ENCODE results near the gene TNNT1.
A peak's percentile ranks its signal among the peaks of the same experiment; 100 is the strongest.
"Not testable (repeated sequence)": the region's sequence is repeated elsewhere in the genome, so short reads cannot be mapped to it uniquely, and the experiment has no call there.

Gene TNNT1

GRCh38 chr19:55169136-55169535, 20.1 kb upstream of the TNNT1 start:
- DNase-seq (ENCODE audit: low read depth) = no peak

- DNase-seq (ENCODE audit: low read depth) = peak; percentile 38
Observed at GRCh38 chr19:55166530-55167268, 17.7 kb upstream of the TNNT1 start, which contains the start of gene DNAAF3. Gene DNAAF3 (minus strand): TSS chr19:55166613. CDS start chr19:55166413, 200 bp downstream.

GRCh38 chr19:55165952-55166529, 17.0 kb upstream of the TNNT1 start:
- DNase-seq (ENCODE audit: low read depth) = no peak

GRCh38 chr19:55161571-55162322, 12.7 kb upstream of the TNNT1 start:
- DNase-seq (ENCODE audit: low read depth) = no peak

- DNase-seq (ENCODE audit: low read depth) = no peak
Observed at GRCh38 chr19:55160986-55161365, 12.0 kb upstream of the TNNT1 start.

GRCh38 chr19:55160128-55160985, 11.4 kb upstream of the TNNT1 start:
- DNase-seq (ENCODE audit: low read depth) = peak; percentile 75

GRCh38 chr19:55158848-55159749, 10.1 kb upstream of the TNNT1 start:
- DNase-seq (ENCODE audit: low read depth) = no peak

- no peak for DNase-seq (ENCODE audit: low read depth)
Observed at GRCh38 chr19:55158423-55158822, 9.4 kb upstream of the TNNT1 start.

GRCh38 chr19:55157064-55157908, 8.3 kb upstream of the TNNT1 start, which contains the start of gene TNNI3:
Gene TNNI3 (minus strand): TSS chr19:55157732. CDS start chr19:55157589, 143 bp downstream.
- no peak for DNase-seq (ENCODE audit: low read depth)

GRCh38 chr19:55156202-55157063, 7.4 kb upstream of the TNNT1 start:
- no peak for DNase-seq (ENCODE audit: low read depth)

- DNase-seq (ENCODE audit: low read depth) = not testable (repeated sequence)
Observed at GRCh38 chr19:55155784-55156183, 6.8 kb upstream of the TNNT1 start.

- DNase-seq (ENCODE audit: low read depth) = no peak
Observed at GRCh38 chr19:55153652-55154264, 4.8 kb upstream of the TNNT1 start.

GRCh38 chr19:55152017-55152416, 3.0 kb upstream of the TNNT1 start:
- DNase-seq (ENCODE audit: low read depth) = no peak

- DNase-seq (ENCODE audit: low read depth) = no peak
Observed at GRCh38 chr19:55147545-55148251, 1.3 kb downstream of the TNNT1 start.

GRCh38 chr19:55146705-55147273, 2.2 kb downstream of the TNNT1 start:
- no peak for DNase-seq (ENCODE audit: low read depth)

GRCh38 chr19:55146078-55146704, 2.8 kb downstream of the TNNT1 start:
- DNase-seq (ENCODE audit: low read depth) = no peak

GRCh38 chr19:55145232-55145631, 3.8 kb downstream of the TNNT1 start:
- no peak for DNase-seq (ENCODE audit: low read depth)
